A673 (cell line): ENCODE data around the gene COL5A1. TPM values are rescaled to one million over a fixed set of nuclear protein-coding genes. Genes with fewer than 3 reads are reported as not detected.

Source experiments
- BruUV-seq: library from RNA; stranded (reverse); fragments of 400-500 nt; replicated peaks from 2 replicates; lab custom pipeline; 2021; lab: Mats Ljungman, UMichigan
- CTCF ChIA-PET: fragments of 300-600 bp; sonication (Branson Sonifier 250); formaldehyde crosslinking; loops from one replicate; lab custom pipeline; 2022; ENCODE audit warnings: antibody characterized with exemption; lab: Charles Lee
- POLR2A ChIA-PET: fragments of 300-600 bp; sonication (Branson Sonifier 250); formaldehyde crosslinking; loops from one replicate; lab custom pipeline; 2022; ENCODE audit warnings: antibody characterized with exemption; ENCODE audit not compliant: low non-redundant PET; lab: Charles Lee
- DNase-seq: peaks from one replicate; pipeline ENCODE4 v3.0.0-alpha.2; 2015; ENCODE audit warnings: low spot score
- H3K27ac ChIP-seq: fragments of 200-600 bp; sonication (generic); 2 replicates; pipeline ENCODE4 v1.5.1; 2016; ENCODE audit warnings: mixed run types, low read depth, mild to moderate bottlenecking, mixed read lengths, antibody characterized with exemption, low read length; ENCODE audit not compliant: poor library complexity, severe bottlenecking
- H3K27me3 ChIP-seq: fragments of 200-600 bp; sonication (generic); replicated peaks from 2 replicates; pipeline ENCODE4 v1.6.1; 2017; ENCODE audit warnings: mixed run types, low read depth, mild to moderate bottlenecking, mixed read lengths, antibody characterized with exemption, low read length; ENCODE audit not compliant: insufficient read depth, poor library complexity
- H3K36me3 ChIP-seq: fragments of 200-600 bp; sonication (generic); 2 replicates; pipeline ENCODE4 v1.6.1; 2016; ENCODE audit warnings: mixed run types, mild to moderate bottlenecking, mixed read lengths, antibody characterized with exemption, low read length; ENCODE audit not compliant: insufficient read depth, poor library complexity, severe bottlenecking
- H3K4me1 ChIP-seq: fragments of 200-600 bp; sonication (generic); 2 replicates; pipeline ENCODE4 v1.6.1; 2017; ENCODE audit warnings: mixed run types, mild to moderate bottlenecking, mixed read lengths, antibody characterized with exemption, low read length; ENCODE audit not compliant: insufficient read depth, poor library complexity, severe bottlenecking
- H3K4me3 ChIP-seq: fragments of 200-600 bp; sonication (generic); 2 replicates; pipeline ENCODE4 v1.5.1; 2016; ENCODE audit warnings: low read depth, mixed run types, mild to moderate bottlenecking, mixed read lengths, low read length; ENCODE audit not compliant: poor library complexity, severe bottlenecking
- H3K9me3 ChIP-seq: fragments of 200-600 bp; sonication (generic); 2 replicates; pipeline ENCODE4 v1.6.1; 2016; ENCODE audit warnings: mixed run types, low read depth, mild to moderate bottlenecking, mixed read lengths, antibody characterized with exemption, low read length; ENCODE audit not compliant: poor library complexity, severe bottlenecking
- EZH2 ChIP-seq: fragments of 200-600 bp; sonication (generic); IDR thresholded peaks from 2 replicates; pipeline ENCODE4 v1.6.1; 2017; ENCODE audit warnings: borderline replicate concordance, low read depth, mild to moderate bottlenecking, mixed read lengths, antibody characterized with exemption, low read length; ENCODE audit not compliant: poor library complexity, severe bottlenecking
- intact Hi-C: fragments of 100-400 bp; cut with micrococcal nuclease; formaldehyde crosslinking; loops from one replicate; pipeline ENCODE4 v1.10.0; 2022; ENCODE audit not compliant: unreplicated experiment
- total RNA-seq: library from RNA; stranded (reverse); gene quantifications from 2 replicates; pipeline ENCODE4 v1.2.3, GENCODE V29; 2021
- TF ChIP-seq, protein P1 (sequence below): fragments of 300-800, 200-600 bp; sonication (generic); conservative IDR thresholded peaks from 2 replicates; pipeline ENCODE4 v1.5.1; 2017; ENCODE audit warnings: low read depth, mild to moderate bottlenecking, antibody characterized with exemption, low read length, moderate library complexity, mixed read lengths

The COL5A1 gene
- total RNA-seq, 1 experiment from 2014 or later: 33.6 TPM

DNA sequence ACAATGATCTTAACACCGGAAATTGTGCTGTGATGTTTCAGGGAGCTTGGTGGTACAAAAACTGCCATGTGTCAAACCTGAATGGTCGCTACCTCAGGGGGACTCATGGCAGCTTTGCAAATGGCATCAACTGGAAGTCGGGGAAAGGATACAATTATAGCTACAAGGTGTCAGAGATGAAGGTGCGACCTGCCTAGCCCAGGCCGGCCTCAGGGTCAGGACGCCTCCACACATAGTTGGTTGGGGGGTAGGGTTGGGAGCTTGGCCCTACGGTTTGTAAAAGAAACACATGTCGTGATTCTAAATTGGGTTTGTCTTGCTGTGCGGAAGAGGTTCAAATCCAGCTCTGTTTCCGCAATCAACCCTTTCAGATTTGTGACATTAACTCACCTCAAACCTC lies 245.6 kb downstream of the COL5A1 start:
- CTCF ChIA-PET: no interaction called here
- intact Hi-C loops: no loop called here
- DNase-seq: no peak
- Histone ChIP-seq H3K27me3 (no peaks in the 10 kb centered on the region), H3K27ac (no peak overlapping the region), H3K4me1 (no peaks in the 10 kb centered on the region), H3K4me3 (no peak overlapping the region), H3K36me3 (no peaks in the 10 kb centered on the region), H3K9me3 (no peaks in the 10 kb centered on the region)
- no TSS peak for BruUV-seq
- TF ChIP-seq, protein P1, sequence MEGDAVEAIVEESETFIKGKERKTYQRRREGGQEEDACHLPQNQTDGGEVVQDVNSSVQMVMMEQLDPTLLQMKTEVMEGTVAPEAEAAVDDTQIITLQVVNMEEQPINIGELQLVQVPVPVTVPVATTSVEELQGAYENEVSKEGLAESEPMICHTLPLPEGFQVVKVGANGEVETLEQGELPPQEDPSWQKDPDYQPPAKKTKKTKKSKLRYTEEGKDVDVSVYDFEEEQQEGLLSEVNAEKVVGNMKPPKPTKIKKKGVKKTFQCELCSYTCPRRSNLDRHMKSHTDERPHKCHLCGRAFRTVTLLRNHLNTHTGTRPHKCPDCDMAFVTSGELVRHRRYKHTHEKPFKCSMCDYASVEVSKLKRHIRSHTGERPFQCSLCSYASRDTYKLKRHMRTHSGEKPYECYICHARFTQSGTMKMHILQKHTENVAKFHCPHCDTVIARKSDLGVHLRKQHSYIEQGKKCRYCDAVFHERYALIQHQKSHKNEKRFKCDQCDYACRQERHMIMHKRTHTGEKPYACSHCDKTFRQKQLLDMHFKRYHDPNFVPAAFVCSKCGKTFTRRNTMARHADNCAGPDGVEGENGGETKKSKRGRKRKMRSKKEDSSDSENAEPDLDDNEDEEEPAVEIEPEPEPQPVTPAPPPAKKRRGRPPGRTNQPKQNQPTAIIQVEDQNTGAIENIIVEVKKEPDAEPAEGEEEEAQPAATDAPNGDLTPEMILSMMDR: no peak
- TF ChIP-seq EZH2: no peak
- POLR2A ChIA-PET: no interaction called here

- CTCF ChIA-PET: no interaction called here
- POLR2A ChIA-PET: interaction anchor here (0.7 kb wide), 1 partner anchor 197 kb away, joined by 3 read pairs; no protein-coding TSS in a partner anchor
- no peaks in the 10 kb centered on the region for H3K36me3 ChIP-seq
- no peaks in the 10 kb centered on the region for H3K27me3 ChIP-seq
- intact Hi-C loops: no loop called here
- no peak for DNase-seq
- TF ChIP-seq, protein P1: no peak
- TF ChIP-seq EZH2: no peak
- H3K4me3 ChIP-seq: no peak overlapping the region
- H3K4me1 ChIP-seq: no peaks in the 10 kb centered on the region
- H3K9me3 ChIP-seq: no peaks in the 10 kb centered on the region
- H3K27ac ChIP-seq: no peak overlapping the region
- BruUV-seq: no TSS peak
These were observed 246.3 kb downstream of the COL5A1 start for GRCh38 chr9:134887686-134888602.

- Histone ChIP-seq H3K4me3 (no peak overlapping the region), H3K27me3 (no peaks in the 10 kb centered on the region), H3K36me3 (no peaks in the 10 kb centered on the region), H3K9me3 (no peaks in the 10 kb centered on the region), H3K27ac (no peak overlapping the region), H3K4me1 (no peaks in the 10 kb centered on the region)
- DNase-seq: no peak
- intact Hi-C loops: no loop called here
- no TSS peak for BruUV-seq
- ChIA-PET POLR2A (interaction anchor here (0.7 kb wide), 1 partner anchor 196 kb away, joined by 3 read pairs; no protein-coding TSS in a partner anchor), CTCF (no interaction called here)
- no peak for TF ChIP-seq EZH2
- TF ChIP-seq, protein P1: no peak
These were observed 247.1 kb downstream of the COL5A1 start for GRCh38 chr9:134888603-134889190.
